NCI-H2196 treated with DMSO at 0.1 percent for 48 hours (cell line): ENCODE measurements around the gene IFIH1.

Source experiments
- DNase-seq: peaks from one replicate; lab custom pipeline; 2025; ENCODE audit not compliant: unreplicated experiment; lab: John Stamatoyannopoulos, UW

The IFIH1 gene

GRCh38 chr2:162318328-162319180 lies at the start of gene IFIH1:
IFIH1 (minus strand) TSS chr2:162318684; CDS start chr2:162318307, 377 bp downstream.
- DNase-seq, result peak; percentile 86

DNA sequence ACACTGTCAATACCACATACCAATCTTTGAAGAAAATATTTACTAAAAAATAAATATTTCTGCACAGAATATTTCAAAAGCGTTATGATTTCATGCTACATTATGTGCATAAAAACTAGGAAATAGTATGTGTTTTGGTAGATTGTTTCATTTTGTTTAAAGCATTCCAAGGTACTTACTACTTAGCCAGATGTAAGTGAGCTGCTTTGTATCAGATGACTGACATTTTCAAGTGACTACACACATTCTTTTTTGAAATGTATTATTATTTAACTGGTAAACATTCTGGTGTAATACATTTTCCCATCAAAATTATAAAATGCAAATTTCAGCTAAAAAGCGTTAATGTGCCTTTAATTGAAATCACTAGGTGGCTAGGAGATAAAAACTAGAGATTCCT lies 46.9 kb upstream of the IFIH1 start:
- DNase-seq, result no peak

- no peak for DNase-seq
Observed at GRCh38 chr2:162344617-162344950, 26.1 kb upstream of the IFIH1 start.

- peak; percentile 98 for DNase-seq
Observed at GRCh38 chr2:162343824-162344616, 25.5 kb upstream of the IFIH1 start, which contains the start of gene GCA. GCA (plus strand) TSS chr2:162344132; CDS start chr2:162344249, 117 bp downstream.

DNA sequence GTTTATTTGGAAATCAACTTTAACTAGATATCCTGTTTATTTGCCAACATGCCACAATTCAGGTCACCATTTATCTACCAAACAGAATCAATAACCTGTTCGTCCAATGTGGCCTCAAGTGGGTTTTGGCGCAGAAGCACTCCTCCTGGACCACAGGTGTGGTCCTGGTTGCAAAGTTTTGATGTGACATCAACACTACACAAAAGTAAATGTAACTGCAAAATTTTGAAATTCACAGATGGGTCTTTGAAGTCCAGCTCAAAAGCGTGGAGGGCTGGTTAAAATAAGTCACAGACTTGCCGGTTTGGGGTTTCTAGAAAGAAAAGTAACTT lies 25.0 kb upstream of the IFIH1 start:
- no peak for DNase-seq

DNA sequence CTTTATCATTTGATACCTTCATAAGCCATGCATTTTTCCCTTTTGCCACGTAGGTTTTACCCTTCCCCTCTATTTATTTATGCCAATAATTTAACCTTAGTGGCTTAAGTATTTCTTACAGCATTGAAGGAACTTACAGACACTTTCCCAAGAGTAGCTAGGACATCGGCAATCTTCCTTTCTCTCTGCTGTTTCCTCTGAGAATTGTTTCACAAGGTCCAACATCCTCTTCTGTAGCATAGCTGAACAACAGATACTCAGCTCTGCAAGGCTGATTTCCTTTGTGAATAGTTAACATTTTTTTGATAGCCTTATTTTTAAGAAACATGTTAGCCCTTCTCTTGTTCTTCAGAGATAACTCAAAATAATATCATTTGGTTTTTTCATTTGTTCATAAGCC lies 24.4 kb upstream of the IFIH1 start:
- no peak for DNase-seq

- DNase-seq, result no peak
Observed at GRCh38 chr2:162342321-162342720, 23.8 kb upstream of the IFIH1 start.

DNA sequence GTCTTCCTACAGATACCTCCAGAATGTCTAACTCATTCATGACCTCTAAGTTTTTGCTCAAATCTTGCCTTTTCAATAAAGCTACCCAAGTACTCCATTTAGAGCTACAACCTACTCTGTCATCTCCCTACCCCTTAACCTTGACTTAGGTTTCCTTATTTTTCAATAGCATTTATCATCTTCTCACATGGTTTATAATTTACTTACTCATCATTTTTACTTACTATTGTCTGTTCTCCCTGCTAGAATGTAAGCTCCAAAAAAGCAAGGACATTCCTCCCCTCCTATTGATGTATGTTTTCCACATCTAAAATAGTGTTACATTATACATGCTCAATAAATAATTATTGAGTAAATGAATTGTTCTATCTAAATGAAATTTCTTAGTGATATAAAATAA lies 22.3 kb upstream of the IFIH1 start:
- no peak for DNase-seq

GRCh38 chr2:162337868-162338267 lies 19.4 kb upstream of the IFIH1 start:
- no peak for DNase-seq

DNA sequence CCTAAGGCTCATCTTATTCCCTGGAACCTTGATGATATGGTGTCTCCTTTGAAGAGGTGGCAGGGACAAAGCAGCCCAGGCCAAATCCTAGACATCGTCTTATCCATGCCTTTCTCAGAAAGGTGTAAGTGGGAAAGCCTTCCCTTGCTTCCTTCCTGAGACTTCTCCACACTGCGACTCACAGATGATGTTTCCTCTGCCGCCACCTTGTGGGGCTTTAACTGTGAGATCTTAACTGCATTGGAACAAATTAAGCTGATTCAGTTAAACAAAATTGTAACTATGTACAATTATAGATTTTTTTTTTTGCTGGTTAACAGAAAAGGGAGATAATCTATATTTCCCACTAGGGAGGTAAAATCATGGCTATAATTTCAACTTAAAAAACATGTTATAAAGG lies 15.5 kb upstream of the IFIH1 start:
- no peak for DNase-seq

GRCh38 chr2:162330881-162331280 lies 12.4 kb upstream of the IFIH1 start:
- DNase-seq, result no peak

DNA sequence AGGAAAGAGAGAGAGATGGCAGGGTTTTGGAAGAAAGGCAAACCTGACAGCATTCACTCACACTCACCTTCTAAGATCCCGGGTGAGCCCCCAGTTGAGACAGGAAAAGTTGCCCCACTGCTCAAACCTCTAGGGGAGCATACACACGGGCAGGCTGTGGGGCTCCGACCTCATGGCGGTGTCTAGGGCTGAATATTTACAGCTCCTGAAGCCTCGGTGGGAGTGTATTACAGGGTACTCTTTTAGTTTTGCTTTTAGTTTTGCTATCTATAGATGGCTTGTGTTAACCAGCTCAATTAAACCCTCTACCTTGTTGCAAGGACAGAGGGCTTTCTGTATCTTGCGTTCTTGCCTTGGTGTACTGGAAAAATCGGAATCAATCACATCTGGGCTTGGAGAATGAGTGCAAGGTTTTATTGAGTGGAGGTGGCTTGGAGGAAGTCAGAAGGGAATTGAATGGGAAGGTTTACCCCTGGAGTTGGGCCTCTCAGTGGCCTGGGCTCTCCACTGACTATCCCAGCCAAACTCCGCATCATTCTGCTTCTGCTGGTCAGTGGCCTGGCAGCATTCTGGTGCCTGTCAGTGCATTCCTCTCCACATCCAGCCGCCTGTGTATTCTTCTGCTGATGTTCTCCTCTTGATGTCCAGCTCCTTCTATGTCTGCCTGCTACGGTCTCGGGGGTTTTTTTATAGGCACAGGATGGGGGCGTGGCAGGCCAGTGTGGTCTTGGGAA lies 10.1 kb upstream of the IFIH1 start:
- DNase-seq, result no peak

- DNase-seq, result no peak
Observed at GRCh38 chr2:162327806-162328205, 9.3 kb upstream of the IFIH1 start.

- DNase-seq, result no peak
Observed at GRCh38 chr2:162327134-162327769, 8.8 kb upstream of the IFIH1 start.

- DNase-seq, result no peak
Observed at GRCh38 chr2:162324953-162325352, 6.5 kb upstream of the IFIH1 start.

- no peak for DNase-seq
Observed at GRCh38 chr2:162320864-162321517, 2.5 kb upstream of the IFIH1 start.

GRCh38 chr2:162317861-162318327 lies 590 bp downstream of the IFIH1 start:
- DNase-seq, result no peak

DNA sequence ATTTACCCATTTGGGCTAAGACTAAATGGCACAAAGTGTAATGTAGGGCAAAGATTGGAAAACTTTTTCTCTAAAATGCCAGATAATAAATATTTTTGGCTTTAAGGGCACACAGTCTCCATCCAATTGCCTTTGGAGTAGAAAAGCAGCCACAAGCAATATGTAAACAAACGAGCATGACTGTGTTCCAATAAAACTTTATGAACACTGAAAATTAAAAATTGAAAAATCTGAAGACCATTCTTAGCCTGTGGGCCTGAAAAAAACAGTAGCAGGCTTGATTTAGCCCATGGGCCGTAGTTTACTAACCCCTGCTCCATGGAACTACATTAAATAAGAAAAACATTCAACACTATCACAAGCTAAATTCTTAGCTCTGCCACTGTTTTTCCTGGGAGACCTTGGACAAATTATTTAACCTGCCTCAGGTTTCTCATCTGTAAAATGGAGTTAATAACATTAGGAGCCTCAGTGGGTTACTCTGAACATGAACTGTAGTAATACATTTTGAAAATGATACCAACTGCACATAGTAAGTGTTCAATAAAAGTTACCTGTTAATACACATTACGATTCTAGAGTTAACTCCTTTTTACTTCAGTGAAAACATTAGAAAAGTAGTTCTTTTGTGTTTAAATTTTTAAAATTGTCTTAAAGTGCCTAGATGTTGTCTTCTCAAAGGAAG lies 1.3 kb downstream of the IFIH1 start:
- DNase-seq, result no peak

DNA sequence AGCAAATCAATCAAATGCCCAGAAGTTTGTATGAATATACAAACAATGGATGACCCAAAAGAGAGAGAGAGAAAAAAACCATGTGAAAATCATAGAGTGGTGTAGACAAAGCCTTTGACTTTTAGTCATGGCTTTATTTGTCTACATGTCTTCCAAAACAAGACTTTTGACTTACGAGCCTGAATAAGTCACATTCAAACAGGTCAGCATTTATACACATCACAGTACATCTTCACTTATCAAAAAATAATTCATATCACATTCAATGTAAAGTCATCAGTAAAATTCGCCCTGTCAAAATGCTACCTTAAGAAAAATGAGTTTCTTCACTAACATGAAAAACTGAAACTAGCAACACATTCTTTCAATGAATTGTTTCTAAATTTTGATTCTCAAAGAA lies 1.9 kb downstream of the IFIH1 start:
- no peak for DNase-seq

GRCh38 chr2:162315938-162316337 lies 2.5 kb downstream of the IFIH1 start:
- no peak for DNase-seq
